HFFc6 (cell line): Measurements from ENCODE around the gene HENMT1. TPM values are rescaled to one million over a fixed set of nuclear protein-coding genes. Genes with fewer than 3 reads are reported as not detected.
"Not testable (repeated sequence)": the region's sequence is repeated elsewhere in the genome, so short reads cannot be mapped to it uniquely, and the experiment has no call there.

ENCODE experiments used
- DNase-seq: peaks from one replicate; pipeline ENCODE4 v3.0.0-alpha.2; 2018
- H3K27ac Mint-ChIP-seq: 2 replicates; pipeline ENCODE4 v1.8.0; 2020; ENCODE audit warnings: mild to moderate bottlenecking, mixed read lengths
- H3K27me3 Mint-ChIP-seq: 2 replicates; pipeline ENCODE4 v1.8.0; 2021; ENCODE audit warnings: mild to moderate bottlenecking, moderate library complexity, mixed read lengths; ENCODE audit not compliant: insufficient read depth
- H3K36me3 Mint-ChIP-seq: 2 replicates; pipeline ENCODE4 v1.8.0; 2021; ENCODE audit warnings: low read depth, mixed read lengths
- H3K4me1 Mint-ChIP-seq: 2 replicates; pipeline ENCODE4 v1.8.0; 2020; ENCODE audit warnings: low read depth, mixed read lengths
- H3K4me3 Mint-ChIP-seq: 2 replicates; pipeline ENCODE4 v1.8.0; 2020; ENCODE audit warnings: mild to moderate bottlenecking, moderate library complexity, mixed read lengths
- H3K9me3 Mint-ChIP-seq: 2 replicates; pipeline ENCODE4 v1.8.0; 2020; ENCODE audit warnings: mild to moderate bottlenecking, mixed read lengths
- CTCF ChIP-seq: fragments of 200-600 bp; sonication (generic); IDR thresholded peaks from 2 replicates; pipeline ENCODE4 v1.5.0; 2021; ENCODE audit warnings: antibody characterized with exemption, mild to moderate bottlenecking
- total RNA-seq, 6 experiments: library from RNA; stranded (reverse); fragmentation: NEBNext Ultra II Directional; extraction: Animal tissue kit (Norgen Biotek cat#: 25700); gene quantifications; 2 replicates in 1 of 6; 3 replicates in 5 of 6; pipeline ENCODE4 v1.2.3, GENCODE V29; 2021

The HENMT1 gene
- total RNA-seq, 6 experiments from 2014 or later = 0.37 to 2.7 (median 0.45) TPM

- no peak for TF ChIP-seq CTCF
- Mint-ChIP-seq H3K9me3 (no peaks in the 10 kb centered on the region), H3K36me3 (no peaks in the 10 kb centered on the region), H3K4me3 (no peak overlapping the region), H3K4me1 (peaks cover 10% of the 10 kb centered on the region; the same call in 1 of the 2 replicates), H3K27ac (no peak overlapping the region), H3K27me3 (peaks cover 7% of the 10 kb centered on the region)
- no peak for DNase-seq
Measured at GRCh38 chr1:108668777-108669176, 7.9 kb upstream of the HENMT1 start.

GRCh38 chr1:108667422-108667821 lies 6.5 kb upstream of the HENMT1 start:
- not testable (repeated sequence) for H3K9me3 Mint-ChIP-seq, H3K27ac Mint-ChIP-seq, H3K36me3 Mint-ChIP-seq, H3K27me3 Mint-ChIP-seq, DNase-seq, H3K4me3 Mint-ChIP-seq
- peaks cover 10% of the 10 kb centered on the region; the same call in 1 of the 2 replicates for H3K4me1 Mint-ChIP-seq

GRCh38 chr1:108665771-108666170 lies 4.9 kb upstream of the HENMT1 start:
- DNase-seq = no peak
- H3K36me3 Mint-ChIP-seq = no peaks in the 10 kb centered on the region
- H3K9me3 Mint-ChIP-seq = no peaks in the 10 kb centered on the region
- H3K27ac Mint-ChIP-seq = no peak overlapping the region
- H3K4me1 Mint-ChIP-seq = peaks cover 10% of the 10 kb centered on the region; the same call in 1 of the 2 replicates
- TF ChIP-seq CTCF = no peak
- H3K27me3 Mint-ChIP-seq = no peaks in the 10 kb centered on the region; the same call in 1 of the 2 replicates
- no peak overlapping the region for H3K4me3 Mint-ChIP-seq

- Mint-ChIP-seq H3K36me3 (no peaks in the 10 kb centered on the region), H3K4me1 (peaks cover 6% of the 10 kb centered on the region; the same call in 1 of the 2 replicates)
Measured at GRCh38 chr1:108665067-108665466, 4.2 kb upstream of the HENMT1 start.

GRCh38 chr1:108664481-108664880 lies 3.6 kb upstream of the HENMT1 start:
- no peak for TF ChIP-seq CTCF
- no peak for DNase-seq
- no peak overlapping the region for H3K27ac Mint-ChIP-seq
- peaks cover 6% of the 10 kb centered on the region; the same call in 1 of the 2 replicates for H3K27me3 Mint-ChIP-seq
- H3K9me3 Mint-ChIP-seq = no peaks in the 10 kb centered on the region
- H3K4me1 Mint-ChIP-seq = no peaks in the 10 kb centered on the region; the same call in 1 of the 2 replicates
- no peak overlapping the region for H3K4me3 Mint-ChIP-seq
- H3K36me3 Mint-ChIP-seq = no peaks in the 10 kb centered on the region

More at GRCh38 chr1:108665067-108665466, 4.2 kb upstream of the HENMT1 start:
- H3K9me3 Mint-ChIP-seq = no peaks in the 10 kb centered on the region
- H3K4me3 Mint-ChIP-seq = no peak overlapping the region
- H3K27ac Mint-ChIP-seq = no peak overlapping the region
- peaks cover 4% of the 10 kb centered on the region; the same call in 1 of the 2 replicates for H3K27me3 Mint-ChIP-seq
- no peak for TF ChIP-seq CTCF
- no peak for DNase-seq

- H3K4me3 Mint-ChIP-seq = no peak overlapping the region
- H3K36me3 Mint-ChIP-seq = no peaks in the 10 kb centered on the region
- H3K27me3 Mint-ChIP-seq = peaks cover 9% of the 10 kb centered on the region; the same call in 1 of the 2 replicates
- DNase-seq = no peak
- no peaks in the 10 kb centered on the region for H3K4me1 Mint-ChIP-seq
- no peak overlapping the region for H3K27ac Mint-ChIP-seq
- no peaks in the 10 kb centered on the region for H3K9me3 Mint-ChIP-seq
- no peak for TF ChIP-seq CTCF
Measured at GRCh38 chr1:108663074-108663473, 2.2 kb upstream of the HENMT1 start.
